Measurements from ENCODE around the gene SMU1. TPM values are rescaled to one million over a fixed set of nuclear protein-coding genes. Genes with fewer than 3 reads are reported as not detected.

Gene SMU1
- total and polyA plus RNA-seq, 2 of the 13 experiments (the other 11 are each of a cell fraction or from before 2014, with no cell fraction given), result 12.9 to 36.6 TPM

- 0 out of 2 replicates have a peak, but pooled peaks have one; percentile 49 for TF ChIP-seq ZHX2 (IDR thresholded peaks at IDR 0.05; ENCODE audit: low read depth)
- no peak for TF ChIP-seq ZHX2 (CRISPR knock-in tag; IDR thresholded peaks at IDR 0.05; ENCODE audit: borderline replicate concordance)
- TF ChIP-seq TFDP1 (CRISPR knock-in tag; IDR thresholded peaks at IDR 0.05; ENCODE audit: borderline replicate concordance), result no peak
- TF ChIP-seq HMGXB3 (CRISPR knock-in tag; IDR thresholded peaks at IDR 0.05; ENCODE audit: borderline replicate concordance), result no peak
- no peak for TF ChIP-seq ZMAT5 (CRISPR knock-in tag; IDR thresholded peaks at IDR 0.05; ENCODE audit: borderline replicate concordance, low read depth)
- TF ChIP-seq ZNF407 (CRISPR knock-in tag; IDR thresholded peaks at IDR 0.05; ENCODE audit: not compliant biosample characterization), result no peak
- no peak for TF ChIP-seq ZNF563 (CRISPR knock-in tag; IDR thresholded peaks at IDR 0.05)
Measured at GRCh38 chr9:33029231-33029786, 47.2 kb downstream of the SMU1 start (continued).
